ENCODE results near the gene CLPTM1L.
A peak's percentile ranks its signal among the peaks of the same experiment; 100 is the strongest.
"Not testable (repeated sequence)": the region's sequence is repeated elsewhere in the genome, so short reads cannot be mapped to it uniquely, and the experiment has no call there.

CLPTM1L gene

DNA sequence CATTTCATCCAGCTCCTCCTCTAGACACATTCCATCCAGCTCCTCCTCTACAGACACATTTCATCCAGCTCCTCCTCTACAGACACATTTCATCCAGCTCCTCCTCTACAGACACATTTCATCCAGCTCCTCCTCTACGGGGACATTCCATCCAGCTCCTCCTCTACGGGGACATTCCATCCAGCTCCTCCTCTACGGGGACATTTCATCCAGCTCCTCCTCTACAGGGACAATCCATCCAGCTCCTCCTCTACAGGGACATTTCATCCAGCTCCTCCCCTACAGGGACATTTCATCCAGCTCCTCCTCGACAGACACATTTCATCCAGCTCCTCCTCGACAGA, 18.4 kb downstream of the CLPTM1L start:
- DNase-seq (ENCODE audit: low read depth in 2 of 2), result not testable (repeated sequence)

DNA sequence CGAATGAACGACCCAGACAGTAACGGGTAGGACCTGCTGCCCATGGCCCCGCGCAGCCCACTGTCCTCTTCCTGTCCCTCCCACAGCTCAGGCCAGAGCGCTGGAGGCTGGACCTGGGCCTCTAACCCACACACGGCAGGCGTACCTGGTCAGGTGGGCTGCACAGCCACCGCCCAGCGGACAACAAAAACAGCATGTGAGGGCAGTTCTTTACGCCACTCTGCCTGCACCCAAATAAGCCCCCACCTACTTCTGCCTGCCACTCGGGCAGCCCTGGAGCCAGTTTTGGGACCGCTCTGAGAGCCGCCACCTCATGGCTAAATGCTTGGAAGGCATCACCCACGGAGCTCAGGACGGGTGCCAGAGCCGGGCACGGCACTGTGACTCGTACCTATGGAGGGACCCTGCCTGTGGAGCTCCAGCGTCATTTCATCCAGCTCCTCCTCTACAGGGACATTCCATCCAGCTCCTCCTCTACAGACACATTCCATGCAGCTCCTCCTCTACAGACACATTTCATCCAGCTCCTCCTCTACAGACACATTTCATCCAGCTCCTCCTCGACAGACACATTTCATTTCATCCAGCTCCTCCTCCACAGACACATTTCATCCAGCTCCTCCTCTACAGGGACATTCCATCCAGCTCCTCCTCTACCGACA, 18.9 kb downstream of the CLPTM1L start:
- DNase-seq (ENCODE audit: low read depth in 2 of 2), result no peak

- no peak for DNase-seq (ENCODE audit: low read depth in 2 of 2)
Observed at GRCh38 chr5:1325191-1325741, 19.6 kb downstream of the CLPTM1L start.

- DNase-seq (ENCODE audit: low read depth in 2 of 2), result no peak
Observed at GRCh38 chr5:1324719-1325190, 20.1 kb downstream of the CLPTM1L start.

DNA sequence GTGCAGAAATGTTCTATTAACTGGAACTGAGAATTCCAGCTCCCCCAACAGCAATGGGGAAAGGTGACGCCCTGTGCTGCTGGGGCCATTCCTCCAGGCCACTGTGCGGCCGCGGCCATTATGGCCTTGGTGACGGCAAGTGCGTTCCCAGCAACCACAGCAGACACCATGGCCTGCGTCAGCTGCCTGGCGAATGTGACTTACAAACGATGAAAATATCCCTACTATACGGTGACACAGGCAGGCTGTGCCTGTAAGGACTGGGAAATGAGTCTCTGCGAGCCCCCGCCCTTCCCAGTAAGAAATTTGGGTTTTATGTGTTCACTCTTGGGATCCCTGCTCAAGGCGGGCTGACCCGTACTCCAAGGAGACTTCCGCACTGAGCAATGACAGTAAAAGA, 20.6 kb downstream of the CLPTM1L start:
- no peak for DNase-seq (ENCODE audit: low read depth in 2 of 2)

DNA sequence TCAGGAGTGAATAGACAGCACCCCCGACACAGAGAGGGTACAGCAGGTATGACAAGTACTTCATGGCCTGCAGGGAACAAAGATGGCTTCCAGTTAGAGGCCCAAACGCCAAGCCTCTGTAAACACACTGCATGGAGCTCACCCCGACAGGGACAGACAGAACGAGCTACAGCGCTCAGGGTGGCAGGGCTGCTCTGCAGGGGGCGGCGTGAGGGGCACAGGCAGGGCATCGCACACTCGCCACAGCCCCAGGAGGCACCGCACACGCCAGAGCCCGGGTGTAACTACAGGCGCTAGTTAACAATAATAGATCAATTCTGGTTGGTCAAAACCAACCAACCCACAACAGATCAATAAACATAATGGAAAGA, 21.1 kb downstream of the CLPTM1L start:
- no peak for DNase-seq (ENCODE audit: low read depth in 2 of 2)

DNA sequence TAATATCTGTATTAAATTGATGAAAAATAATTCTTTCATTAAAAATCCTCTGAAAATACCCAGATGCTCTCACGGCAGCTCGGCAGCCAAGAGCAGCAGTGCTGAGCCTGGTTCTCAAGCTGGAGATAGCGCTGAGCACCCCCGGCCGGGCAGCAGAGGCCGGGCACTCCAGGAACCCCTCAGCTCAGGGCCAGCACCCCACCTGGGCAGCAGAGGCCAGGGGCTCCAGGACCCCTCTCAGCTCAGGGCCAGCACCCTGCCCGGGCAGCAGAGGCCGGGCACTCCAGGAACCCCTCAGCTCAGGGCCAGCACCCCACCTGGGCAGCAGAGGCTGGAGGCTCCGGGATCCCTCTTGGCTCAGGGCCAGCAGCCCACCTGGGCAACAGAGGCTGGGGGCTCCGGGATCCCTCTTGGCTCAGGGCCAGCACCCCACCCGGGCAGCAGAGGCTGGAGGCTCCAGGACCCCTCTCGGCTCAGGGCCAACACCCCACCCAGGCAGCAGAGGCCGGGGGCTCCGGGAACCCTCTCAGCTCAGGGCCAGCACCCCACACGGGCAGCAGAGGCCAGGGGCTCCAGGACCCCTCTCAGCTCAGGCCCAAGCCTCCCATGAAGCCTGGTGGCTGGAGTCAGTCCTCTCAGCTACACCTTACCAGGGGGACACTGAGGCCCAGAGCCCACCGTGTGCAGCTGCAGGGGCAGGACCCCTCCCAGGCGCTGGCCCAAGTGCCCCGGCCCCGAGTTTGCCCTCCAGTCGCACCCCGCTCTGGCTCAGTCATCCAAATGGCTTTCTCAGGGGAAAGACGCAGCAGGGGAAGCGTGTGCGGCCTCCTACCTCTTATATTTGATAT, 21.7 kb downstream of the CLPTM1L start:
- no peak for DNase-seq (ENCODE audit: low read depth in 2 of 2)

DNA sequence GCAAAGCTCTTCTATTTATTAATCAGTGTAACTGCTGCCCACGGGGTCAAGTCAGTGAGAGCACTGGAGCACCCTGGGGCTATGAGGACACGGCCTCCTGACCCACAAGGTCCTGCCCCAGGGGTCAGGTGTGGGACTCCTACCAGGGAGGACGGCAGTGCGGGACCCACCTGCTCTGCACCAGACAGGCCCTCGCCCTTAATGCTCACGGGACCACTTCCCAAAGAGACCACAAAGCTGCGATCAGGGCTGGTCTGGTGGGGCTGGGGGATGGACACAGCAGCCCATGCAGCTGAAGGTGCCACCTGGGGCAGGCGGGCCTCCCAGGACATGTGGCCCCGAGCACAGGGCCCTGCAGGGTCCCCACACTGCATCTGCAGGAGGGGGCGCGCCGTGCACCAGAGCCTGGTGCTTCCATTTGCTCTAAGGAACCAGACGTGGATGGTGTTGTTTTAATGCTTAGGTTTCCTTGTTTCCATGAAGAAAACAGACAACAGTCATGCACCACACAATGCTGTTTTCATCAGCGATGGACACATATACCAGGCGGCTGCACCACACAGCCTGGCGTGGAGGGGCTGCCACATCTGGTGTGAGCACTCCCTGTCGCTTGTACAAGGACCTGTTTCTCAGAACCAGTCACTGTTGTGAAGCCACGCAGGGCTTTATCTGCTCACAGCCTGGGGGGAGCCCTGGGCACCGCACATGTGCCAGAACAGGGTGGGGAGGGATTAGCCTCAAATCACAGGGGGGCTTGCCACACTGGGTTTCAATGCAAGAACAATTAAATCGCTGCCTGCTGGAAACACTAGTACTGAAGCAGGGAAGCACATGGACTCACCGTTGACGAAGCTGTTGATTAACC, 22.6 kb downstream of the CLPTM1L start:
- no peak for DNase-seq (ENCODE audit: low read depth in 2 of 2)

DNA sequence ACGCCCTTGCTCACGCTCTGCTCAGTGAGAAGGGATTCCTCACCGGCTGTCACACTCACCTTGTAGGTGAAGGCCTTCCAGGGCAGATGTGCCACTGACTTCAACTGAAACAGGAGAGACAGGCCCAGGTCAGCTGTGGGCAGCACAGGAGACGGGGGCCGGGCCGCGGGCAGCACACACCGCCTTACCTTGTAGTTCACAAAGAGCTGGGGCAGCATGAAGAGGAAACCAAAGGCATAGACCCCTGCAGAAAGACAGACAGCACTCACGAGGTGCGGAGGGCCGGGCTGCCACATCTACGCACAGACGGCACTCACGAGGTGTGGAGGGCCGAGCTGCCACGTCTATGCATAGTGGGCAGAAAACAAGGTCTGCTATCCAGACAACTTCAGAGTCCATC, 23.3 kb downstream of the CLPTM1L start:
- DNase-seq (ENCODE audit: low read depth in 2 of 2), result no peak

GRCh38 chr5:1320436-1321344, 24.2 kb downstream of the CLPTM1L start:
- no peak for DNase-seq (ENCODE audit: low read depth in 2 of 2)

- DNase-seq (ENCODE audit: low read depth in 2 of 2), result no peak
Observed at GRCh38 chr5:1319436-1320256, 25.3 kb downstream of the CLPTM1L start.

DNA sequence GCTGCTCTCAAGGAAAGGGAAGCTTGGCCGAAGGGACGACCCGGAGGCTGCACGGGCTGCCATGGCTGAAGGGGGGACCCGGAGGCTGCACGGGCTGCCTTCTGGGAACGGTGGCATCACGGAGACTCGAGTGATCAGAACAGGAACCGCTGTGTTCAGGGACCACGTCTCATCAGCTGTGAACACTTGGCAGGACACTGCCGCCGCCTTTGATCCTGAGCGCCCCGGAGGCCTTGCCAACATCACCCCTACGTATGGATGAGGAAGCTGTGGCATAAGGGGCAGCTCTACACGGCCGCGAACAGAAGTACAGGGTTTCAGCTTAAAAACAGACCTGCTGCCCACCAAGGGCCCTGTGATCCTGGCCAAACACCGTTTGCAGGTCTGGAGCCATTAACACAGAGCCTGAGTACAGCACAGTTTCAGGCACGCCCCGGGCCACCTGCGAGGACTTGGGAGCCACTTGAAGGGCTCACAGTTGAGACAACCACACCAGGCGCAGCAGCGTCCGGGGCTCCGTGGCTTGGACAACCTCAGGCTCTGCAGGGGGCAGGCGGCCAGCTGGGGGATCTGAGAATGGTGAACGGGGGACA, 26.1 kb downstream of the CLPTM1L start:
- no peak for DNase-seq (ENCODE audit: low read depth in 2 of 2)

- DNase-seq (ENCODE audit: low read depth in 2 of 2), result no peak
Observed at GRCh38 chr5:1317921-1318565, 26.9 kb downstream of the CLPTM1L start.

- DNase-seq (ENCODE audit: low read depth in 2 of 2), result no peak
Observed at GRCh38 chr5:1316588-1317340, 28.1 kb downstream of the CLPTM1L start.

- DNase-seq (ENCODE audit: low read depth in 2 of 2), result peak in 1 of 2 donors; percentile 25
Observed at GRCh38 chr5:1315709-1316587, 29.0 kb downstream of the CLPTM1L start.

DNA sequence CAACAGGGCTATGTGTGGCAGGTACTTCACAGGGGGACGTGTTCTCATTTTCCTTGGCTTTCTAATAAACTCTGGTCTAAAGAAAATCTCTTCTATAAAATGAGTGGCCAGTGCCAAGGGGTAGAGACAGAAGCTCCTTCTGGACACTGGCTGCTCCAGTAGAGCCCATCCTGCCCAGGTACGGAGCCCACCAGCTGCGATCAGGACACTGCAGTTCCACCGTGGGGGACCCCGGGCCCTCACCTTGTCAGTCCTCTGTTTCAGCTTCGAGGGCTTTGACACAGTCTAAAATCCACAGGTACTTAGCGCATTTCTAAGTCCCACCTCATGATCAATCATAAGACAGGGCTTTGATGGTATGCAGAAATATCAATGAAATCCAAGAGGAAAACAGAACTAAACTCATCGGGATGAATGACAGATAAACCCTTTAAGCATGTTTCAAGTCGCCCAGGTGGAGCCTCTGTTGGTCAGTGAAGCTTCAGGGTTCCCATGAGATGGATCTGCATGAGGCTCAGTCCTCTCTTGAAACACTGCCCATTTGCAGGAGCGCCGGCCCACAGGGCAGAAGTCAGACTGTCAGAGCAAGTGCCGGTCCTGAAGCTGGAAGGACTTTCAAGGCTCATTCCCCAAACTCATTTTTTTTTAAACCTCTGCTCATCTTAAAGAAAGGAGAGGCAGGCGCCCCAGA, 29.7 kb downstream of the CLPTM1L start:
- no peak for DNase-seq (ENCODE audit: low read depth in 2 of 2)

- DNase-seq (ENCODE audit: low read depth in 2 of 2), result no peak
Observed at GRCh38 chr5:1314564-1314982, 30.3 kb downstream of the CLPTM1L start.
